HCT116 (cell line): Measurements from ENCODE around the gene SP100. TPM values are rescaled to one million over a fixed set of nuclear protein-coding genes. Genes with fewer than 3 reads are reported as not detected.

Experiments
- ATAC-seq: fragments of 200-7000 bp; cut with Tn5 transposase; 2 replicates; pipeline ENCODE4 v1.9.1; 2020; ENCODE audit warnings: mild to moderate bottlenecking, moderate library complexity
- BruUV-seq: library from RNA; stranded (reverse); fragments of 400-500 nt; replicated peaks from 2 replicates; lab custom pipeline; 2021; lab: Mats Ljungman, UMichigan
- CTCF ChIA-PET: fragments of 300-600 bp; sonication (Branson Sonifier 250); formaldehyde crosslinking; loops from one replicate; lab custom pipeline; 2021; ENCODE audit warnings: antibody characterized with exemption; lab: Charles Lee
- POLR2A ChIA-PET: fragments of 300-600, 350-600 bp; sonication (Branson Sonifier 250); formaldehyde crosslinking; loops from one replicate; lab custom pipeline; 2021; ENCODE audit warnings: antibody characterized with exemption; lab: Charles Lee
- RAD21 ChIA-PET, 2 experiments: fragments of 300-600 bp; sonication (Branson Sonifier 250); formaldehyde crosslinking; loops; one replicate each; lab custom pipeline; 2023; ENCODE audit warnings: low total read pairs in 2 of 2; ENCODE audit not compliant: uncharacterized antibody in 2 of 2, unreplicated experiment in 2 of 2, low non-redundant PET in 1 of 2; lab: Charles Lee
- DNase-seq: peaks from one replicate; pipeline ENCODE4 v3.0.0-alpha.2; 2010; ENCODE audit warnings: low read depth, low spot score
- H2AFZ ChIP-seq: fragments of 200-600 bp; shearing (Covaris generic), sonication (generic); 2 replicates; pipeline ENCODE4 v1.6.1; 2017; ENCODE audit warnings: low read depth, mixed run types, mixed read lengths, antibody characterized with exemption, low read length; ENCODE audit not compliant: poor library complexity, severe bottlenecking
- H3K27ac ChIP-seq: 2 replicates; pipeline ENCODE4 v1.5.1; 2012; ENCODE audit warnings: low read depth, low read length
- H3K27me3 ChIP-seq: fragments of 200-600 bp; sonication (generic); 2 replicates; pipeline ENCODE4 v1.6.1; 2016; ENCODE audit warnings: mixed run types, low read length, mixed read lengths; ENCODE audit not compliant: insufficient read depth
- H3K36me3 ChIP-seq, 2 experiments: fragments of 200-500 bp in 1 of 2; fragments of 200-600 bp in 1 of 2; sonication (Bioruptor generic) in 1 of 2; sonication (generic) in 1 of 2; 2 replicates each; pipeline versions ENCODE4 v1.5.1 to v1.6.1; 2014 to 2016; ENCODE audit warnings: low read length in 2 of 2, inconsistent platforms in 1 of 2, mixed read lengths in 1 of 2, mixed run types in 1 of 2; ENCODE audit not compliant: insufficient read depth in 2 of 2, control insufficient read depth in 1 of 2
- H3K4me1 ChIP-seq, 2 experiments: fragments of 200-600 bp in 1 of 2; sonication (generic) in 1 of 2; 2 replicates each; pipeline versions ENCODE4 v1.5.1 to v1.6.1; 2012 to 2017; ENCODE audit warnings: low read length in 2 of 2, inconsistent platforms in 1 of 2, mild to moderate bottlenecking in 1 of 2, mixed read lengths in 1 of 2, mixed run types in 1 of 2, moderate library complexity in 1 of 2; ENCODE audit not compliant: insufficient read depth in 2 of 2, control insufficient read depth in 1 of 2
- H3K4me2 ChIP-seq: fragments of 200-600 bp; sonication (generic); 2 replicates; pipeline ENCODE4 v1.6.1; 2017; ENCODE audit warnings: mixed run types, low read length, mixed read lengths
- H3K4me3 ChIP-seq, 2 experiments: fragments of 200-600 bp in 1 of 2; sonication (generic) in 1 of 2; replicated peaks in 1 of 2; 2 replicates each; pipeline ENCODE4 v1.5.1; 2011 to 2016; ENCODE audit warnings: low read length in 2 of 2, control low read depth in 1 of 2, low read depth in 1 of 2, mild to moderate bottlenecking in 1 of 2, mixed read lengths in 1 of 2, mixed run types in 1 of 2
- H3K79me2 ChIP-seq: fragments of 200-600 bp; sonication (generic); 2 replicates; pipeline ENCODE4 v1.6.1; 2017; ENCODE audit warnings: mild to moderate bottlenecking, mixed run types, low read length, moderate library complexity, mixed read lengths; ENCODE audit not compliant: insufficient read depth
- H3K9ac ChIP-seq: fragments of 200-600 bp; sonication (generic); 2 replicates; pipeline ENCODE4 v1.6.1; 2016; ENCODE audit warnings: low read length, mixed read lengths
- H3K9me2 ChIP-seq: fragments of 200-600 bp; sonication (generic), shearing (Covaris generic); 2 replicates; pipeline ENCODE4 v1.6.1; 2017; ENCODE audit warnings: mixed run types, mild to moderate bottlenecking, moderate library complexity; ENCODE audit not compliant: insufficient read depth
- H3K9me3 ChIP-seq, 2 experiments: fragments of 200-500 bp in 1 of 2; fragments of 200-600 bp in 1 of 2; sonication (Bioruptor generic) in 1 of 2; sonication (generic) in 1 of 2; 2 replicates each; pipeline ENCODE4 v1.6.1; 2014 to 2017; ENCODE audit warnings: low read length in 2 of 2, mixed read lengths in 2 of 2, inconsistent platforms in 1 of 2, low read depth in 1 of 2, mild to moderate bottlenecking in 1 of 2, mixed run types in 1 of 2, moderate library complexity in 1 of 2; ENCODE audit not compliant: control insufficient read depth in 1 of 2, insufficient read depth in 1 of 2
- H4K20me1 ChIP-seq: fragments of 200-600 bp; sonication (generic), shearing (Covaris generic); 2 replicates; pipeline ENCODE4 v1.6.1; 2017; ENCODE audit warnings: mixed run types, mild to moderate bottlenecking, moderate library complexity; ENCODE audit not compliant: insufficient read depth
- EGR1 ChIP-seq: IDR thresholded peaks from 2 replicates; pipeline ENCODE4 v1.6.1; 2012; ENCODE audit warnings: low read depth
- ELF1 ChIP-seq: IDR thresholded peaks from 2 replicates; pipeline ENCODE4 v1.6.1; 2012; ENCODE audit warnings: low read depth, borderline replicate concordance
- EZH2 ChIP-seq: fragments of 200-600 bp; sonication (generic); IDR thresholded peaks from 2 replicates; pipeline ENCODE4 v1.6.1; 2017; ENCODE audit warnings: antibody characterized with exemption, mixed run types
- FOSL1 ChIP-seq: IDR thresholded peaks from 2 replicates; pipeline ENCODE4 v1.6.1; 2012; ENCODE audit warnings: low read depth
- POLR2AphosphoS5 ChIP-seq: IDR thresholded peaks from 2 replicates; pipeline ENCODE4 v1.6.1; 2011; ENCODE audit warnings: mild to moderate bottlenecking, low read depth, low read length, moderate library complexity
- RAD21 ChIP-seq: IDR thresholded peaks from 2 replicates; pipeline ENCODE4 v1.6.1; 2012; ENCODE audit warnings: low read depth, mild to moderate bottlenecking
- SIN3A ChIP-seq: IDR thresholded peaks from 2 replicates; pipeline ENCODE4 v1.6.1; 2012; ENCODE audit warnings: low read depth
- YY1 ChIP-seq: IDR thresholded peaks from 2 replicates; pipeline ENCODE4 v1.6.1; 2011; ENCODE audit warnings: low read length, low read depth, moderate library complexity, mild to moderate bottlenecking; ENCODE audit not compliant: insufficient replicate concordance; ENCODE audit errors: extremely low read depth
- ZFX ChIP-seq: fragments of 450-650 bp; IDR thresholded peaks from 2 replicates; pipeline ENCODE4 v1.6.1; 2017
- intact Hi-C: fragments of 100-400 bp; cut with micrococcal nuclease; formaldehyde crosslinking; loops from 2 replicates; pipeline ENCODE4 v1.10.0; 2022
- total RNA-seq: library from RNA; stranded (reverse); gene quantifications from one replicate; pipeline ENCODE4 v1.2.1, GENCODE V29; 2021; ENCODE audit not compliant: unreplicated experiment
- TF ChIP-seq, protein P1 (sequence below): IDR thresholded peaks from 2 replicates; pipeline ENCODE4 v1.6.1; 2011; ENCODE audit warnings: mild to moderate bottlenecking, low read length, moderate library complexity; ENCODE audit not compliant: insufficient replicate concordance; ENCODE audit errors: extremely low read depth
- TF ChIP-seq, protein P2 (sequence below): IDR thresholded peaks from 2 replicates; pipeline ENCODE4 v1.6.1; 2012
- TF ChIP-seq, protein P3 (sequence below): IDR thresholded peaks from 2 replicates; pipeline ENCODE4 v1.6.1; 2012; ENCODE audit warnings: low read depth

SP100 gene
- total RNA-seq, 1 experiment from 2014 or later = 48.1 TPM

- Histone ChIP-seq H3K27me3 (no peaks in the 10 kb centered on the region), H3K79me2 (no peaks in the 10 kb centered on the region), H4K20me1 (no peaks in the 10 kb centered on the region), H3K4me1 (peaks cover 0 to 10% of the 10 kb centered on the region in 2 experiments; a peak in 1 of 4 replicates), H2AFZ (no peak overlapping the region), H3K4me2 (no peak overlapping the region), H3K27ac (no peak overlapping the region), H3K9ac (no peak overlapping the region), H3K9me2 (no peaks in the 10 kb centered on the region), H3K36me3 (no peaks in the 10 kb centered on the region), H3K9me3 (no peaks in the 10 kb centered on the region), H3K4me3 (no peak overlapping the region)
- POLR2A ChIA-PET = interaction anchor here (0.6 kb wide), 1 partner anchor 568 kb away, joined by 3 read pairs; no protein-coding TSS in a partner anchor
- RAD21 ChIA-PET = no interaction called here
- DNase-seq = no peak
- intact Hi-C loops = no loop called here
- CTCF ChIA-PET = no interaction called here
- BruUV-seq = no TSS peak
- TF ChIP-seq ZFX (no peak), RAD21 (no peak), EGR1 (no peak), POLR2AphosphoS5 (no peak), YY1 (no peak), EZH2 (no peak), ELF1 (no peak), FOSL1 (no peak), SIN3A (no peak)
- TF ChIP-seq, protein P1, sequence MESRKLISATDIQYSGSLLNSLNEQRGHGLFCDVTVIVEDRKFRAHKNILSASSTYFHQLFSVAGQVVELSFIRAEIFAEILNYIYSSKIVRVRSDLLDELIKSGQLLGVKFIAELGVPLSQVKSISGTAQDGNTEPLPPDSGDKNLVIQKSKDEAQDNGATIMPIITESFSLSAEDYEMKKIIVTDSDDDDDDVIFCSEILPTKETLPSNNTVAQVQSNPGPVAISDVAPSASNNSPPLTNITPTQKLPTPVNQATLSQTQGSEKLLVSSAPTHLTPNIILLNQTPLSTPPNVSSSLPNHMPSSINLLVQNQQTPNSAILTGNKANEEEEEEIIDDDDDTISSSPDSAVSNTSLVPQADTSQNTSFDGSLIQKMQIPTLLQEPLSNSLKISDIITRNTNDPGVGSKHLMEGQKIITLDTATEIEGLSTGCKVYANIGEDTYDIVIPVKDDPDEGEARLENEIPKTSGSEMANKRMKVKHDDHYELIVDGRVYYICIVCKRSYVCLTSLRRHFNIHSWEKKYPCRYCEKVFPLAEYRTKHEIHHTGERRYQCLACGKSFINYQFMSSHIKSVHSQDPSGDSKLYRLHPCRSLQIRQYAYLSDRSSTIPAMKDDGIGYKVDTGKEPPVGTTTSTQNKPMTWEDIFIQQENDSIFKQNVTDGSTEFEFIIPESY = no peak
- TF ChIP-seq, protein P2, sequence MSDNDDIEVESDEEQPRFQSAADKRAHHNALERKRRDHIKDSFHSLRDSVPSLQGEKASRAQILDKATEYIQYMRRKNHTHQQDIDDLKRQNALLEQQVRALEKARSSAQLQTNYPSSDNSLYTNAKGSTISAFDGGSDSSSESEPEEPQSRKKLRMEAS = no peak
- TF ChIP-seq, protein P3, sequence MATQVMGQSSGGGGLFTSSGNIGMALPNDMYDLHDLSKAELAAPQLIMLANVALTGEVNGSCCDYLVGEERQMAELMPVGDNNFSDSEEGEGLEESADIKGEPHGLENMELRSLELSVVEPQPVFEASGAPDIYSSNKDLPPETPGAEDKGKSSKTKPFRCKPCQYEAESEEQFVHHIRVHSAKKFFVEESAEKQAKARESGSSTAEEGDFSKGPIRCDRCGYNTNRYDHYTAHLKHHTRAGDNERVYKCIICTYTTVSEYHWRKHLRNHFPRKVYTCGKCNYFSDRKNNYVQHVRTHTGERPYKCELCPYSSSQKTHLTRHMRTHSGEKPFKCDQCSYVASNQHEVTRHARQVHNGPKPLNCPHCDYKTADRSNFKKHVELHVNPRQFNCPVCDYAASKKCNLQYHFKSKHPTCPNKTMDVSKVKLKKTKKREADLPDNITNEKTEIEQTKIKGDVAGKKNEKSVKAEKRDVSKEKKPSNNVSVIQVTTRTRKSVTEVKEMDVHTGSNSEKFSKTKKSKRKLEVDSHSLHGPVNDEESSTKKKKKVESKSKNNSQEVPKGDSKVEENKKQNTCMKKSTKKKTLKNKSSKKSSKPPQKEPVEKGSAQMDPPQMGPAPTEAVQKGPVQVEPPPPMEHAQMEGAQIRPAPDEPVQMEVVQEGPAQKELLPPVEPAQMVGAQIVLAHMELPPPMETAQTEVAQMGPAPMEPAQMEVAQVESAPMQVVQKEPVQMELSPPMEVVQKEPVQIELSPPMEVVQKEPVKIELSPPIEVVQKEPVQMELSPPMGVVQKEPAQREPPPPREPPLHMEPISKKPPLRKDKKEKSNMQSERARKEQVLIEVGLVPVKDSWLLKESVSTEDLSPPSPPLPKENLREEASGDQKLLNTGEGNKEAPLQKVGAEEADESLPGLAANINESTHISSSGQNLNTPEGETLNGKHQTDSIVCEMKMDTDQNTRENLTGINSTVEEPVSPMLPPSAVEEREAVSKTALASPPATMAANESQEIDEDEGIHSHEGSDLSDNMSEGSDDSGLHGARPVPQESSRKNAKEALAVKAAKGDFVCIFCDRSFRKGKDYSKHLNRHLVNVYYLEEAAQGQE = no peak
- no peak for ATAC-seq
These were observed 97.2 kb downstream of the SP100 start for GRCh38 chr2:230512955-230513748.
